ENCODE measurements around the gene M1AP. TPM values are rescaled to one million over a fixed set of nuclear protein-coding genes. Genes with fewer than 3 reads are reported as not detected.
A peak's percentile ranks its signal among the peaks of the same experiment; 100 is the strongest.

Gene M1AP
- total and polyA plus RNA-seq, 9 of the 15 experiments (the other 6 are each of a cell fraction or from before 2014, with no cell fraction given), result 0.06 to 0.33 (median 0.11) TPM; not detected in 4

DNA sequence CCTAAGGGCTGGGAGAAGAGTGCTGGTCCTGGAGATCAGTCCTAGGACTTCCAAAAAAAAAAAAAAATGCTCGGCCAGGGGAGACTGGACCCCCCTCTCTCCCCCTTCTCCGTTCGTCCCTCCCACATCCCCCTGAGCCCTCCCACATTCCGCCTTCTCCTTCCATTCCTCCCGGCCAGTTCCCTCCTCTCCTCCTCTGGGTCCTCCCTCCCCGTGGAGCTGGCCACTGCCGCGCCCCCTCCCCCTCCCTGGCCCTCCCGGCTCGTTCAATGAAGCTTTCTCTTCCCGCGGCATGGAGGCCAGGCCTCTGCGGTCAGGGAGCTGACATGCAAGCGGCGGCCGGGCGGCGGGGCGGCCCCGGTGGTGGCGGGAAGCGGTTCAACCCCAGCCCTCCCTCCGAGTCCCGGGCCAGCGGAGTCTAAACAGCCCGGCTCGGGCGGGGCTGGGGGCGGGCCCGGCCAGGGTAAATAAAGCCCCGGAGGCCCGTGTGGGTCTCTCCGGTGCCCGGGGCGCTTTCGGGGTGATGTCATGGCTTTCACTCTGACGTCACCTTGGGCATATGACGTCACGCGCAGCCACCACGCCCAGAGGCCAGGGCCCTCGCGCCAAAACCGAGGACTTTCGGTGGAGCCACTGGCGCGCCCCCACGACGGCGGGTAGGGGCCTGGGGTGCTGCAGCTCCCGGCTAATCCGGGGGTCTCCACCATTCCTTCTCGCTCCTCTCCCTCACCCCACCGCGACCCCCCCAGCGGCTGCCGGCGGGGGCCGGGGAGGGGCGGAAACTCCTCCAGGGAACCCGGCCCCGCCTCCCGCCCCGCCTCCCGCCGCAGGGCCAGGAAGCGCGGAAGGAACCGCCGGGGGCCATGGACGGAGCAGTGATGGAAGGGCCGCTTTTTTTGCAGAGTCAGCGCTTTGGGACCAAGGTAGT is 94.0 kb downstream of the M1AP start, which contains the start of the genes DOK1 and LOXL3 (continued):
- TF ChIP-seq, protein P1, sequence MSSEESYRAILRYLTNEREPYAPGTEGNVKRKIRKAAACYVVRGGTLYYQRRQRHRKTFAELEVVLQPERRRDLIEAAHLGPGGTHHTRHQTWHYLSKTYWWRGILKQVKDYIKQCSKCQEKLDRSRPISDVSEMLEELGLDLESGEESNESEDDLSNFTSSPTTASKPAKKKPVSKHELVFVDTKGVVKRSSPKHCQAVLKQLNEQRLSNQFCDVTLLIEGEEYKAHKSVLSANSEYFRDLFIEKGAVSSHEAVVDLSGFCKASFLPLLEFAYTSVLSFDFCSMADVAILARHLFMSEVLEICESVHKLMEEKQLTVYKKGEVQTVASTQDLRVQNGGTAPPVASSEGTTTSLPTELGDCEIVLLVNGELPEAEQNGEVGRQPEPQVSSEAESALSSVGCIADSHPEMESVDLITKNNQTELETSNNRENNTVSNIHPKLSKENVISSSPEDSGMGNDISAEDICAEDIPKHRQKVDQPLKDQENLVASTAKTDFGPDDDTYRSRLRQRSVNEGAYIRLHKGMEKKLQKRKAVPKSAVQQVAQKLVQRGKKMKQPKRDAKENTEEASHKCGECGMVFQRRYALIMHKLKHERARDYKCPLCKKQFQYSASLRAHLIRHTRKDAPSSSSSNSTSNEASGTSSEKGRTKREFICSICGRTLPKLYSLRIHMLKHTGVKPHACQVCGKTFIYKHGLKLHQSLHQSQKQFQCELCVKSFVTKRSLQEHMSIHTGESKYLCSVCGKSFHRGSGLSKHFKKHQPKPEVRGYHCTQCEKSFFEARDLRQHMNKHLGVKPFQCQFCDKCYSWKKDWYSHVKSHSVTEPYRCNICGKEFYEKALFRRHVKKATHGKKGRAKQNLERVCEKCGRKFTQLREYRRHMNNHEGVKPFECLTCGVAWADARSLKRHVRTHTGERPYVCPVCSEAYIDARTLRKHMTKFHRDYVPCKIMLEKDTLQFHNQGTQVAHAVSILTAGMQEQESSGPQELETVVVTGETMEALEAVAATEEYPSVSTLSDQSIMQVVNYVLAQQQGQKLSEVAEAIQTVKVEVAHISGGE (CRISPR knock-in tag; IDR thresholded peaks at IDR 0.05), result peak in 1 of 3 experiments; percentile 57; a peak in 2 of 6 replicates
- TF ChIP-seq, protein P2, sequence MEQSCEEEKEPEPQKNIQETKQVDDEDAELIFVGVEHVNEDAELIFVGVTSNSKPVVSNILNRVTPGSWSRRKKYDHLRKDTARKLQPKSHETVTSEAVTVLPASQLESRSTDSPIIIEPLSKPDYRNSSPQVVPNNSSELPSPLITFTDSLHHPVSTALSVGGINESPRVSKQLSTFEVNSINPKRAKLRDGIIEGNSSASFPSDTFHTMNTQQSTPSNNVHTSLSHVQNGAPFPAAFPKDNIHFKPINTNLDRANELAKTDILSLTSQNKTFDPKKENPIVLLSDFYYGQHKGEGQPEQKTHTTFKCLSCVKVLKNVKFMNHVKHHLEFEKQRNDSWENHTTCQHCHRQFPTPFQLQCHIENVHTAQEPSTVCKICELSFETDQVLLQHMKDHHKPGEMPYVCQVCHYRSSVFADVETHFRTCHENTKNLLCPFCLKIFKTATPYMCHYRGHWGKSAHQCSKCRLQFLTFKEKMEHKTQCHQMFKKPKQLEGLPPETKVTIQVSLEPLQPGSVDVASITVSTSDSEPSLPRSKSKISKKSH (CRISPR knock-in tag; IDR thresholded peaks at IDR 0.05), result no peak
- TF ChIP-seq MED1 (CRISPR knock-in tag; IDR thresholded peaks at IDR 0.05; ENCODE audit: borderline replicate concordance), result no peak
